ENCODE data around the gene IRX2. TPM values are rescaled to one million over a fixed set of nuclear protein-coding genes. Genes with fewer than 3 reads are reported as not detected.

IRX2 gene
- total and polyA plus RNA-seq, 10 of the 15 experiments (the other 5 are each of a cell fraction or from before 2014, with no cell fraction given): not detected

- no peak for ATAC-seq
- ChIA-PET POLR2A (no interaction called here), RAD21 (ENCODE audit: unreplicated experiment) (no interaction called here), SMC1A (ENCODE audit: uncharacterized antibody, unreplicated experiment) (no interaction called here), CTCF (no interaction called here)
- Histone ChIP-seq H3K79me2 (ENCODE audit: control insufficient read depth, insufficient read depth, low read length) (no peaks in the 10 kb centered on the region), H3K9me3 (replicated peaks; ENCODE audit: control insufficient read depth, insufficient read depth, low read length) (no peaks in the 10 kb centered on the region; the same call in 2 of the 3 replicates), H2AFZ (ENCODE audit: control insufficient read depth, low read depth, low read length) (no peak overlapping the region), H3K27me3 (replicated peaks in 1 of 2; ENCODE audit: control insufficient read depth in 2 of 2, insufficient read depth in 2 of 2, low read length in 1 of 2) (no peaks in the 10 kb centered on the region), H3K36me3 (ENCODE audit: control insufficient read depth in 2 of 2, insufficient read depth in 2 of 2, low read length in 1 of 2) (no peaks in the 10 kb centered on the region), H3K4me2 (ENCODE audit: control insufficient read depth, insufficient read depth) (no peak overlapping the region), H3K9ac (ENCODE audit: control insufficient read depth, insufficient read depth, low read length) (no peak overlapping the region), H3K4me3 (no peak overlapping the region), H3K4me1 (ENCODE audit: control insufficient read depth, insufficient read depth, low read length) (no peaks in the 10 kb centered on the region), H3K27ac (ENCODE audit: control insufficient read depth, insufficient read depth) (no peak overlapping the region), H4K20me1 (ENCODE audit: control insufficient read depth, insufficient read depth) (no peaks in the 10 kb centered on the region)
- BruUV-seq (replicated peaks): no TSS peak
- DNase-seq (ENCODE audit: low read depth, low spot score): no peak
- no peak for FAIRE-seq
- intact Hi-C loops (cut with micrococcal nuclease; ENCODE audit: unreplicated experiment) (no loop called here), in situ Hi-C loops (cut with MboI) (no loop called here)
- 48% methylated on average over 16 of the region's 16 CpGs for WGBS (ENCODE audit: insufficient coverage, insufficient replicate concordance, low lambda C conversion rate, missing lambda C conversion rate)
- no peak for TF ChIP-seq BRCA1 (IDR thresholded peaks at IDR 0.05; ENCODE audit: low read depth, low read length)
- no peak for TF ChIP-seq CTCF (IDR thresholded peaks at IDR 0.05 in 2 of 3, conservative IDR thresholded peaks at IDR 0.05 in 1 of 3; ENCODE audit: control insufficient read depth in 2 of 3, extremely low read depth in 1 of 3, insufficient read depth in 1 of 3, low read depth in 3 of 3, low read length in 3 of 3)
- TF ChIP-seq PAX5 (IDR thresholded peaks at IDR 0.05; ENCODE audit: borderline replicate concordance, low read depth, low read length): no peak
- TF ChIP-seq CEBPZ (IDR thresholded peaks at IDR 0.05; ENCODE audit: low read depth, low read length): no peak
- no peak for TF ChIP-seq KLF5 (IDR thresholded peaks at IDR 0.05; ENCODE audit: partially characterized antibody)
- no peak for TF ChIP-seq ATF7 (IDR thresholded peaks at IDR 0.05; ENCODE audit: low read depth)
- TF ChIP-seq BHLHE40 (IDR thresholded peaks at IDR 0.05; ENCODE audit: borderline replicate concordance in 1 of 2, low read depth in 2 of 2, low read length in 1 of 2): no peak
- no peak for TF ChIP-seq TARDBP (IDR thresholded peaks at IDR 0.05; ENCODE audit: borderline replicate concordance)
- no peak for TF ChIP-seq HCFC1 (IDR thresholded peaks at IDR 0.05; ENCODE audit: low read length)
- no peak for TF ChIP-seq BCLAF1 (IDR thresholded peaks at IDR 0.05)
- TF ChIP-seq POLR2A (IDR thresholded peaks at IDR 0.05; ENCODE audit: low read depth, low read length): no peak
- no peak for TF ChIP-seq NFIC (IDR thresholded peaks at IDR 0.05; ENCODE audit: low read depth, low read length)
- no peak for TF ChIP-seq EZH2 (IDR thresholded peaks at IDR 0.05; ENCODE audit: borderline replicate concordance, control insufficient read depth, low read depth, low read length)
- no peak for TF ChIP-seq FOS (IDR thresholded peaks at IDR 0.05; ENCODE audit: borderline replicate concordance, extremely low read depth, insufficient read length)
- TF ChIP-seq RFX5 (IDR thresholded peaks at IDR 0.05; ENCODE audit: low read depth, low read length): no peak
These were observed 41.3 kb downstream of the IRX2 start for GRCh38 chr5:2709976-2710689.
